IPS-18c (cell line): ENCODE results near the gene GRIP2.

Source experiments
- H3K4me3 ChIP-seq: 2 replicates; pipeline ENCODE4 v1.7.0; 2013; ENCODE audit warnings: low read depth, mild to moderate bottlenecking, low read length, moderate library complexity; ENCODE audit not compliant: insufficient read depth
- H3K9me3 ChIP-seq: one replicate; pipeline ENCODE4 v1.6.1; 2013; ENCODE audit warnings: mild to moderate bottlenecking, low read length, moderate library complexity; ENCODE audit not compliant: control insufficient read depth, insufficient read depth

The GRIP2 gene

DNA sequence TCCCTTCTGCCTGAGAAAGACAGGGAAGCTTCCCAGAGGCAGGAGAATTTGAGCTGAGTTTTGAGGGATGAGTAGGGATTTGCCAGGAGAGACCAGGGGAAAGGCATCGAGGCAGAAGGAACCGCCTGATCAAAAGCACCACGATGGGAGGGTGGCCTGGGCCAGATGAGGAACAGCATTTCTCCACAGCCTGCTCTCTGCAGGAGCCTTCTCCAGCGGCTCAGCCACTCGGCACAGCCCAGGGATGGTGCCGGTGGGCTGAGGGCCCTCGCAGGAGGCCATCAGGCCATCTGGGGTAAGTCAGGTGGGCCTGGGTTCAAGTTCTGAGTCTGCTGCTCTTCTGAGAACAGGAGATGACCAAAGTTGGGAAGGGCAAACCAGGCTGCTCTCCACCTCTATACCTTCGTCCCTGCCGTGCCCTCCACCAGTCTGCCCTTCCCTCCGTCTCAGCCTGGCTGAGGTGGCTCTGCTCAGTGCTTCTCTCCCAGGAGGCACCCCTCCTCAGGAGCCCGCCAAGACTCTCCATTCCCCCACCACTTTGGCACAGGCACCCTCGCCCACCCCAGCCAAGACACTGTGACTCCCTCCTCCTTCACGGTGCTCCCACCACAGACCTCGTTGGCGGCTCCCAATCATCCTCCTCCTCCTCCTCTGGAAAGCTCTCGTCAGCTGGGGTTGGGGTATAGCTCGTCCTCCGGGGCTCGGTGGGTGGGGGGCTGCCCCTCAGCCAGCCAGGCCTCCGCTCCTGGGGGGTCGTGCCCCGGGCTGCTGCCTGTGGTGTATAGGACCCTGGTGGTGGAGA lies 34.9 kb downstream of the GRIP2 start:
- no peaks in the 10 kb centered on the region for H3K9me3 ChIP-seq
- no peak overlapping the region for H3K4me3 ChIP-seq

GRCh38 chr3:14503706-14504065 lies 36.5 kb downstream of the GRIP2 start:
- no peak overlapping the region for H3K4me3 ChIP-seq

GRCh38 chr3:14503033-14503705 lies 37.0 kb downstream of the GRIP2 start:
- H3K4me3 ChIP-seq, result no peak overlapping the region
- no peaks in the 10 kb centered on the region for H3K9me3 ChIP-seq

More at GRCh38 chr3:14503706-14504065, 36.5 kb downstream of the GRIP2 start:
- H3K9me3 ChIP-seq, result no peaks in the 10 kb centered on the region

DNA sequence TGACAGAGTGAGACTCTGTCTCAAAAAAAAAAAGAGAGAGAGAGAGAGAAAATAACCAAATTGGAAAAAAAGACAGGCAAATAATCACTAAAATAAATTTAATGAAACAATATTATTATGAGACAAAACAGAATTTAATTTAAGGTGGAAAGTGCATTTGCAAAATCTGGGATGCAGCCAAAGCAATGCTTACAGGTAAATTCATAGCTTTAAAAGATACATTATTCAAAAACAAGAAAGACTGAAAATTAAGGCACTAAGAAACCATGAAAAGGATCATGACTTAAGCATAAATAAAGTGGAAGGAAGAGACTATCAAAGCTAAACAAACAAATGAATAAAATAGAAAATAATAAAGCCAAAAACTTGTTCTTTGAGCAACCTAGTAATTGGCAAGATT lies 37.7 kb downstream of the GRIP2 start:
- Histone ChIP-seq H3K9me3 (no peaks in the 10 kb centered on the region), H3K4me3 (no peak overlapping the region)

- no peak overlapping the region for H3K4me3 ChIP-seq
- no peaks in the 10 kb centered on the region for H3K9me3 ChIP-seq
Measured at GRCh38 chr3:14497321-14497720, 42.8 kb downstream of the GRIP2 start.

GRCh38 chr3:14496351-14496750 lies 43.8 kb downstream of the GRIP2 start:
- no peak overlapping the region for H3K4me3 ChIP-seq

DNA sequence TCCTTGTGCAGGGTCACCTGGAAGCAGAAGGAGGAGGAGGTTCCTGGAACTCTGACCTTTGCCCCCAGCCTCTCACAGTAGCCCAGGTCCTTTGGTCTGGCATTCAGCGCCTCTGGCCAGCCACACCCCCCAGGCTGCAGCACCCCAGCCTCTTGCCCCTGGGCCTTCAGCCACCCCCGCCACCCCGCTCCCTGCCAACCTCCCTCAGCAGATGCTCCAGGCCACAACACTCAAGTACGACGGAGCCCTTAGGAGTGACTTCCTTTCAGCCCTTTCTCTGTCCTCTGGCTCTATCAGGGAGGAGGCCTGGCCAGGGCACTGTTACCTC lies 45.2 kb downstream of the GRIP2 start:
- H3K4me3 ChIP-seq, result no peak overlapping the region
- no peaks in the 10 kb centered on the region for H3K9me3 ChIP-seq

More at GRCh38 chr3:14496351-14496750, 43.8 kb downstream of the GRIP2 start:
- no peaks in the 10 kb centered on the region for H3K9me3 ChIP-seq

GRCh38 chr3:14494279-14494972 lies 45.7 kb downstream of the GRIP2 start:
- no peaks in the 10 kb centered on the region for H3K9me3 ChIP-seq
- H3K4me3 ChIP-seq, result no peak overlapping the region

GRCh38 chr3:14492948-14493881 lies 46.9 kb downstream of the GRIP2 start:
- Histone ChIP-seq H3K9me3 (no peaks in the 10 kb centered on the region), H3K4me3 (no peak overlapping the region)

GRCh38 chr3:14491396-14492190 lies 48.5 kb downstream of the GRIP2 start:
- Histone ChIP-seq H3K9me3 (no peaks in the 10 kb centered on the region), H3K4me3 (no peak overlapping the region)

GRCh38 chr3:14490831-14491230 lies 49.3 kb downstream of the GRIP2 start:
- Histone ChIP-seq H3K4me3 (no peak overlapping the region), H3K9me3 (no peaks in the 10 kb centered on the region)

GRCh38 chr3:14490255-14490654 lies 49.9 kb downstream of the GRIP2 start:
- H3K4me3 ChIP-seq, result no peak overlapping the region
- H3K9me3 ChIP-seq, result no peaks in the 10 kb centered on the region

GRCh38 chr3:14489641-14490040 lies 50.5 kb downstream of the GRIP2 start:
- H3K9me3 ChIP-seq, result no peaks in the 10 kb centered on the region

GRCh38 chr3:14488286-14489041 lies 51.7 kb downstream of the GRIP2 start:
- no peaks in the 10 kb centered on the region for H3K9me3 ChIP-seq
- H3K4me3 ChIP-seq, result no peak overlapping the region

More at GRCh38 chr3:14489641-14490040, 50.5 kb downstream of the GRIP2 start:
- no peak overlapping the region for H3K4me3 ChIP-seq

- Histone ChIP-seq H3K4me3 (no peak overlapping the region), H3K9me3 (no peaks in the 10 kb centered on the region)
Measured at GRCh38 chr3:14487821-14488220, 52.3 kb downstream of the GRIP2 start.

DNA sequence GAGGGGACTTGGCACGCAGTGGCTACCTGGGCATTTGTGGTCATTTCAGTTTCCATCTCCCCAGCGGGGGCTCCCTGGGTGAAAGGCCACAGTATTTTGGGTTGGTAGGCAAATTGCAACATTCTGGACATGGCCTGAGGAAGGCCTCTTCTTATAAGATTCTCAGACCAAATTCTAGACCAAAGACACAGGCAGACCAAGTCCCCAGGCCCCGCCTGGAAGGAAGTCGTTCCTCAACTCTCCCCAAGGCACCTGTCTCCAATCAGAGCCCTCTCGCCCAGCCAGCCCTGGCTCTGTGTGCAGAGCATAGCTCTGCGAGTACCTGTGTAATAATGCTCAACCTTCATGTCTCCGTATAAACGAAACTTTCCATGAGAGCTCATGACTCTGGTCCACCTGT lies 53.1 kb downstream of the GRIP2 start:
- Histone ChIP-seq H3K4me3 (no peak overlapping the region), H3K9me3 (no peaks in the 10 kb centered on the region)
